Esophagus squamous epithelium (tissue), 5 donors: Measurements from ENCODE around the gene SNX6. TPM values are rescaled to one million over a fixed set of nuclear protein-coding genes. Genes with fewer than 3 reads are reported as not detected.

Source experiments
- DNase-seq: peaks from one replicate; lab custom pipeline; 2025; lab: John Stamatoyannopoulos, UW
- H3K27ac ChIP-seq, 4 donors: fragments of 200-600 bp; sonication (generic); one replicate each; pipeline ENCODE4 v1.5.1; 2016 to 2019; ENCODE audit warnings: mild to moderate bottlenecking in 1 of 4
- H3K27me3 ChIP-seq, 4 donors: fragments of 200-600 bp; sonication (generic); 1 replicate in 3 of 4; 2 replicates in 1 of 4; pipeline versions ENCODE4 v1.5.1 to v1.6.0; 2017 to 2021; ENCODE audit warnings: antibody characterized with exemption in 1 of 4
- H3K36me3 ChIP-seq, 3 donors: fragments of 200-600 bp; sonication (generic); one replicate each; pipeline ENCODE4 v1.5.1; 2016 to 2019
- H3K4me1 ChIP-seq, 3 donors: fragments of 200-600 bp; sonication (generic); one replicate each; pipeline ENCODE4 v1.5.1; 2017 to 2019
- H3K4me3 ChIP-seq, 4 donors: fragments of 200-600 bp; sonication (generic); 1 replicate in 3 of 4; 2 replicates in 1 of 4; pipeline ENCODE4 v1.5.1; 2016 to 2019; ENCODE audit warnings: mild to moderate bottlenecking in 2 of 4, moderate library complexity in 1 of 4
- H3K9me3 ChIP-seq, 3 donors: fragments of 200-600 bp; sonication (generic); one replicate each; pipeline ENCODE4 v1.5.1; 2016 to 2019
- POLR2A ChIP-seq, 4 donors: fragments of 450-650 bp; IDR thresholded peaks; one replicate each; pipeline ENCODE4 v1.6.1; 2017; ENCODE audit warnings: antibody characterized with exemption in 4 of 4, mild to moderate bottlenecking in 4 of 4, moderate library complexity in 3 of 4
- WGBS, 2 donors: methylation state at CpG; one replicate each; pipeline ENCODE4 v1.1.5; 2018; 5-methylcytosine and 5-hydroxymethylcytosine counted together
- intact Hi-C: fragments of 100-400 bp; cut with DNase I; formaldehyde crosslinking; loops from one replicate; pipeline ENCODE4 v1.15.0; 2022
- total RNA-seq, 4 donors: library from RNA; depleted of rRNA; stranded (reverse); fragments of >200 nt; gene quantifications; one replicate each; pipeline ENCODE4 v1.1.0, GENCODE V29; 2016
- TF ChIP-seq, protein P1 (sequence below), 6 experiments: fragments of 450-650 bp in 4 of 6; fragments of 200-600 bp in 2 of 6; sonication (generic) in 2 of 6; IDR thresholded peaks; one replicate each; pipeline ENCODE4 v1.5.1; 2016 to 2019; ENCODE audit warnings: antibody characterized with exemption in 6 of 6, mild to moderate bottlenecking in 4 of 6, moderate library complexity in 4 of 6
- donor health status: DM: yes; HTN: yes; CAD: no.

Gene SNX6
- total RNA-seq, 4 donors from 2014 or later: 77.6 to 162 (median 111) TPM

DNA sequence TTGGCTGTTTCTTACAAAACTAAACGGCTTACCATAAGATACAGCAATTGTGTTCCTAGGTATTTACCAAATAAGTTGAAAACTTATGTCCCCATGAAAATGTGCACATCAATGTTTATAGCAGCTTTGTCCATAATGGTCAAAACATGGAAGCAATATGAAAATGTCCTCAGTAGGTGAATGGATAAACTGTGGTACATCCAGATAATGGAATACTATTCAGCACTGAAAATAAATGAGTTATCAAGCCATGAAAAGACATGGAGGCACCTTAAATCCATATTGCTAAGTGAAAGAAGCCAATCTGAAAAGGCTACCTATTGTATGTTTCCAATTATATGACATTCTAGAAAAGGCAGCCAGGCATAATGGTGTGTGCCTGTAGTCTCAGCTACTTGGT lies 43.8 kb upstream of the SNX6 start:
- 80 to 88% methylated on average over 1 of the region's 1 CpG for WGBS, 2 donors
- intact Hi-C loops: loop anchor here (5.0 kb wide), 1 partner anchor 49 kb away; no protein-coding TSS in a partner anchor
- H3K27ac ChIP-seq: no peak overlapping the region

DNA sequence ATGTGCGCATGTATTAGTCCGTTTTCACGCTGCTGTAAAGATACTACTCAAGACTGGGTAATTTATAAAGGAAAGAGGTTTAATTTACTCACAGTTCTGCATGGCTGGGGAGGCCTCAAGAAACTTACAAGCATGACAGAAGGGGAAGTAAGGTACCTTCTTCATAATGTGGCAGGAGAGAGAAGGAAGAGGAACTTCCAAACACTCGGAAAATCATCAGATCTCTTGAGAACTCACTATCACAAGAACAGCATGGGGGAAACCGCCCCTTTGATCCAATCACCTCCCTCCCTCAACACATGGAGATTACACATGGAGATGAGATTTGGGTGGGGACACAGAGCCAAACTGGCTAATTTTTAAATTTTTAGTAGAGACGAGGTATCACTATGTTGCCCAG lies 41.8 kb upstream of the SNX6 start:
- Histone ChIP-seq H3K27me3 (no peaks in the 10 kb centered on the region), H3K27ac (no peak overlapping the region), H3K4me1 (no peaks in the 10 kb centered on the region), H3K36me3 (no peaks in the 10 kb centered on the region), H3K4me3 (no peak overlapping the region), H3K9me3 (no peaks in the 10 kb centered on the region)
- no peak for DNase-seq
- intact Hi-C loops: loop anchor here (5.0 kb wide), 1 partner anchor 51 kb away; no protein-coding TSS in a partner anchor
- TF ChIP-seq POLR2A (IDR thresholded peaks at IDR 0.05): no peak
- TF ChIP-seq, protein P1, sequence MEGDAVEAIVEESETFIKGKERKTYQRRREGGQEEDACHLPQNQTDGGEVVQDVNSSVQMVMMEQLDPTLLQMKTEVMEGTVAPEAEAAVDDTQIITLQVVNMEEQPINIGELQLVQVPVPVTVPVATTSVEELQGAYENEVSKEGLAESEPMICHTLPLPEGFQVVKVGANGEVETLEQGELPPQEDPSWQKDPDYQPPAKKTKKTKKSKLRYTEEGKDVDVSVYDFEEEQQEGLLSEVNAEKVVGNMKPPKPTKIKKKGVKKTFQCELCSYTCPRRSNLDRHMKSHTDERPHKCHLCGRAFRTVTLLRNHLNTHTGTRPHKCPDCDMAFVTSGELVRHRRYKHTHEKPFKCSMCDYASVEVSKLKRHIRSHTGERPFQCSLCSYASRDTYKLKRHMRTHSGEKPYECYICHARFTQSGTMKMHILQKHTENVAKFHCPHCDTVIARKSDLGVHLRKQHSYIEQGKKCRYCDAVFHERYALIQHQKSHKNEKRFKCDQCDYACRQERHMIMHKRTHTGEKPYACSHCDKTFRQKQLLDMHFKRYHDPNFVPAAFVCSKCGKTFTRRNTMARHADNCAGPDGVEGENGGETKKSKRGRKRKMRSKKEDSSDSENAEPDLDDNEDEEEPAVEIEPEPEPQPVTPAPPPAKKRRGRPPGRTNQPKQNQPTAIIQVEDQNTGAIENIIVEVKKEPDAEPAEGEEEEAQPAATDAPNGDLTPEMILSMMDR (IDR thresholded peaks at IDR 0.05): no peak
- WGBS, 2 donors: 71 to 77% methylated on average over 6 of the region's 6 CpGs

More for the DNA sequence above, 43.8 kb upstream of the SNX6 start:
- TF ChIP-seq POLR2A (IDR thresholded peaks at IDR 0.05): no peak
- TF ChIP-seq, protein P1 (IDR thresholded peaks at IDR 0.05): no peak
- H3K4me3 ChIP-seq: no peak overlapping the region
- H3K36me3 ChIP-seq: no peaks in the 10 kb centered on the region
- no peaks in the 10 kb centered on the region for H3K9me3 ChIP-seq
- H3K4me1 ChIP-seq: peaks cover 0 to 13% (median 0%) of the 10 kb centered on the region in 3 donors
- H3K27me3 ChIP-seq: no peaks in the 10 kb centered on the region
- DNase-seq: no peak

DNA sequence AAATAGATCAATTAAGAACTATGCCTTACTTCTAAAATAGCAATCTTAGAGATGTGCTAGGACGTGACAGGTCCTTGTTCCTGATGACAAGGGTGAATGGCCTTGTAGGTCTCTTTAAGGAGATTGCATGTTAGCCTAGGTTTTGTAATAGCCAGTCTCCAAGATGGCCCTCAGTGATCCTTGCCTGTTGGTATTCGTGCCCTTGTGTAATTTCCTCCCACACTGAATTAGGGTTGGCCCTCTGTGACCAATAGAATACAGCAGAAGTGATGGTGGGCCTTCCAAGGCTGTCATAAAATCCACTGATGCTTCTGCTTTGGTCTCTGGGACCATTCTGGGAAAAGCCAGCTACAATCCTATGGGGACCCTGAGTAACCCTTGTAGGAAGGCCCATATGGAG lies 38.2 kb upstream of the SNX6 start:
- whole genome bisulfite sequencing, 2 donors: 75 to 80% methylated on average over 2 of the region's 2 CpGs

DNA sequence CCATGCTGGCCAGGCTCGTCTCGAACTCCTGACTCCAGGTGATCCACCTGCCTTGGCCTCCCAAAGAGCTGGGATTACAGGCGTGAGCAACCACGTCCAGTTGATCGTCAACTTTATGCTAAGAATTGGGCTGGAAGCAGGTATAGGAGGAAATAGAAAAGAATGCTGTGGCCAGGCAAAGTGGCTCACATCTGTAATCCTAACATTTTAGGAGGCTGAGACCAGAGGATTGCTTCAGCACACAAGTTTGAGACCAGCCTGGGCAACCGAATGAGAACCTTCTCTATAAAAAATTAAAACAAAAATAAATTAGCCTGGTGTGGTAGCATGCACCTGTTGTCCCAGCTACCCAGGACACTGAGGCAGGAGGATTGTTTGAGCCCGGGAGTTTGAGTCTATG lies 37.1 kb upstream of the SNX6 start:
- 90 to 92% methylated on average over 6 to 7 of the region's 7 CpGs for whole genome bisulfite sequencing, 2 donors
- no peaks in the 10 kb centered on the region for H3K4me1 ChIP-seq
- H3K4me3 ChIP-seq: no peak overlapping the region
- H3K27me3 ChIP-seq: no peaks in the 10 kb centered on the region
- TF ChIP-seq, protein P1 (IDR thresholded peaks at IDR 0.05): no peak
- TF ChIP-seq POLR2A (IDR thresholded peaks at IDR 0.05): no peak
- peak overlapping the region in 1 of 4 donors; percentile 18 for H3K27ac ChIP-seq
- no peaks in the 10 kb centered on the region for H3K36me3 ChIP-seq
- no peak for DNase-seq
- no peaks in the 10 kb centered on the region for H3K9me3 ChIP-seq
- intact Hi-C loops: loop anchor here (10.0 kb wide), 1 partner anchor 748 kb away; no protein-coding TSS in a partner anchor

More for the DNA sequence above, 38.2 kb upstream of the SNX6 start:
- no peak overlapping the region for H3K4me3 ChIP-seq
- H3K27ac ChIP-seq: no peak overlapping the region
- no peak for DNase-seq
- TF ChIP-seq POLR2A (IDR thresholded peaks at IDR 0.05): no peak
- TF ChIP-seq, protein P1 (IDR thresholded peaks at IDR 0.05): no peak
- intact Hi-C loops: loop anchor here (10.0 kb wide), 1 partner anchor 747 kb away; no protein-coding TSS in a partner anchor
- no peaks in the 10 kb centered on the region for H3K27me3 ChIP-seq
- H3K4me1 ChIP-seq: no peaks in the 10 kb centered on the region
- no peaks in the 10 kb centered on the region for H3K36me3 ChIP-seq
- no peaks in the 10 kb centered on the region for H3K9me3 ChIP-seq

DNA sequence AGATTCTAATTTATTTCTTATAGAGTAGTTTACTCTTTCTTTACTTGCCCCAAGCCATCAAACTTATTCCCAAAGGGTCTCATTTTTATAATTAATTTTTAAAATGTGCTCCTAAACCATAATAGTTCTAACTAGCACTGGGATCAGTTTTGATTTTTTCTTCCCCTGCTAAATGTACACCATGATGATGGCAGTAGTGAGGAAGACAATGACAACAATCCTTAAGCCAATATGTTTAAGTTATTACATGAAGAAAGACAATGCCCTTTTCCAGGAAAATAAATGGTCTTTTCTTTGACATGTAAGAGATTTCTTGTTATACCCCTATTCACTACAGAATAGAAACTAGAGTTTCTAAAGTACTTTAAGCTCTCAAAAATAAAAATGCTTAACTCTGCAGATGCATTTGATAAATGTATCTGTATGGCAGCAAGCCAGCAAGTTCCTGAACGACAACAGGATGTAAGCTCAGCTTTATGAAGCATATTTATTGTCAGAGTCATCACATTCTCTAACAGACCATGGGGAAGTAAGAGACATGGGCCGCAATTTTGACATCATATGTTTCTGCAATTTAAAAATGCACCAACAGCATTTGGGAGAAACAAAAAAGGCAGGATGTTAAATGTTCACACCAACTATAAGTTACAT lies 36.0 kb upstream of the SNX6 start:
- Histone ChIP-seq H3K27ac (peak overlapping the region in 2 of 4 donors; percentile 39 to 57), H3K9me3 (peaks cover 0 to 5% (median 0%) of the 10 kb centered on the region in 3 donors), H3K36me3 (no peaks in the 10 kb centered on the region), H3K4me1 (no peaks in the 10 kb centered on the region), H3K4me3 (no peak overlapping the region), H3K27me3 (no peaks in the 10 kb centered on the region)
- 25 to 37% methylated on average over 2 of the region's 2 CpGs for WGBS, 2 donors
- intact Hi-C loops: loop anchor here (10.0 kb wide), 1 partner anchor 749 kb away; no protein-coding TSS in a partner anchor
- no peak for DNase-seq
- no peak for TF ChIP-seq POLR2A (IDR thresholded peaks at IDR 0.05)
- TF ChIP-seq, protein P1 (IDR thresholded peaks at IDR 0.05): no peak
